Mesenchymal stem cell (in vitro differentiated cells and primary cell): Measurements from ENCODE around the gene ALAS2.
"Not testable (repeated sequence)": the region's sequence is repeated elsewhere in the genome, so short reads cannot be mapped to it uniquely, and the experiment has no call there.

Experiments
- DNase-seq: peaks from one replicate; pipeline ENCODE4 v3.0.0-alpha.2; 2013
- H2AFZ ChIP-seq: one replicate; pipeline ENCODE4 v1.6.1; 2013; ENCODE audit warnings: low read depth, mild to moderate bottlenecking, control low read depth, inconsistent platforms, low read length, moderate library complexity
- H2AK5ac ChIP-seq: 2 replicates; pipeline ENCODE4 v1.6.1; 2013; ENCODE audit warnings: low read length, moderate library complexity, mild to moderate bottlenecking, inconsistent platforms; ENCODE audit not compliant: severe bottlenecking
- H2BK120ac ChIP-seq: one replicate; pipeline ENCODE4 v1.6.1; 2013; ENCODE audit warnings: low read depth, mild to moderate bottlenecking, inconsistent platforms, low read length, moderate library complexity
- H2BK12ac ChIP-seq, 2 experiments: one replicate each; pipeline ENCODE4 v1.6.1; 2013; ENCODE audit warnings: inconsistent platforms in 2 of 2, low read length in 2 of 2, mild to moderate bottlenecking in 2 of 2, moderate library complexity in 2 of 2, control low read depth in 1 of 2
- H2BK15ac ChIP-seq: one replicate; pipeline ENCODE4 v1.6.1; 2013; ENCODE audit warnings: mild to moderate bottlenecking, low read depth, inconsistent platforms; ENCODE audit not compliant: poor library complexity, severe bottlenecking
- H2BK5ac ChIP-seq: 2 replicates; pipeline ENCODE4 v1.6.1; 2013; ENCODE audit warnings: low read depth, mild to moderate bottlenecking, low read length, control low read depth, inconsistent platforms; ENCODE audit not compliant: poor library complexity, severe bottlenecking
- H3K14ac ChIP-seq, 2 experiments: one replicate each; pipeline ENCODE4 v1.6.1; 2013; ENCODE audit warnings: inconsistent platforms in 2 of 2, low read length in 2 of 2, control low read depth in 1 of 2, mild to moderate bottlenecking in 1 of 2, moderate library complexity in 1 of 2
- H3K18ac ChIP-seq, 2 experiments: one replicate each; pipeline ENCODE4 v1.6.1; 2013; ENCODE audit warnings: inconsistent platforms in 2 of 2, low read length in 2 of 2, control low read depth in 1 of 2, low read depth in 1 of 2, mild to moderate bottlenecking in 1 of 2
- H3K23ac ChIP-seq, 2 experiments: one replicate each; pipeline ENCODE4 v1.6.1; 2013; ENCODE audit warnings: inconsistent platforms in 2 of 2, low read length in 2 of 2, mild to moderate bottlenecking in 2 of 2, moderate library complexity in 2 of 2, control low read depth in 1 of 2
- H3K27ac ChIP-seq: 2 replicates; pipeline ENCODE4 v1.5.1; 2013; ENCODE audit warnings: mild to moderate bottlenecking, moderate library complexity, low read length, control low read depth, inconsistent platforms; ENCODE audit not compliant: poor library complexity, severe bottlenecking
- H3K27me3 ChIP-seq, 2 experiments: 2 replicates each; pipeline versions ENCODE4 v1.6.1 to v1.7.0; 2013; ENCODE audit warnings: low read length in 2 of 2, mild to moderate bottlenecking in 2 of 2, moderate library complexity in 2 of 2, control low read depth in 1 of 2, inconsistent platforms in 1 of 2; ENCODE audit not compliant: control insufficient read depth in 1 of 2, insufficient read depth in 1 of 2
- H3K36me3 ChIP-seq, 2 experiments: 2 replicates each; pipeline versions ENCODE4 v1.6.1 to v1.7.0; 2013; ENCODE audit warnings: low read length in 2 of 2, control low read depth in 1 of 2, inconsistent platforms in 1 of 2, low read depth in 1 of 2, mild to moderate bottlenecking in 1 of 2; ENCODE audit not compliant: insufficient read depth in 2 of 2, control insufficient read depth in 1 of 2
- H3K4ac ChIP-seq, 2 experiments: one replicate each; pipeline ENCODE4 v1.6.1; 2013; ENCODE audit warnings: inconsistent platforms in 2 of 2, low read length in 2 of 2, mild to moderate bottlenecking in 2 of 2, moderate library complexity in 2 of 2, control low read depth in 1 of 2, low read depth in 1 of 2
- H3K4me1 ChIP-seq: 2 replicates; pipeline ENCODE4 v1.6.1; 2013; ENCODE audit warnings: low read depth, low read length, control low read depth; ENCODE audit not compliant: control insufficient read depth, insufficient read depth
- H3K4me2 ChIP-seq: 2 replicates; pipeline ENCODE4 v1.6.1; 2013; ENCODE audit warnings: low read length, mild to moderate bottlenecking, inconsistent platforms; ENCODE audit not compliant: poor library complexity, severe bottlenecking
- H3K4me3 ChIP-seq, 2 experiments: 2 replicates each; pipeline versions ENCODE4 v1.5.1 to v1.7.0; 2013; ENCODE audit warnings: low read length in 2 of 2, mild to moderate bottlenecking in 2 of 2, control low read depth in 1 of 2, low read depth in 1 of 2; ENCODE audit not compliant: insufficient read depth in 1 of 2
- H3K79me1 ChIP-seq: replicated peaks from 2 replicates; pipeline ENCODE4 v1.6.1; 2013; ENCODE audit warnings: mild to moderate bottlenecking, control low read depth, low read length, inconsistent platforms; ENCODE audit not compliant: poor library complexity, severe bottlenecking
- H3K9ac ChIP-seq: 2 replicates; pipeline ENCODE4 v1.7.0; 2013; ENCODE audit warnings: mild to moderate bottlenecking, low read length, moderate library complexity
- H3K9me3 ChIP-seq: 2 replicates; pipeline ENCODE4 v1.7.0; 2013; ENCODE audit warnings: mild to moderate bottlenecking, low read length; ENCODE audit not compliant: control insufficient read depth
- H4K8ac ChIP-seq: one replicate; pipeline ENCODE4 v1.6.1; 2013; ENCODE audit warnings: inconsistent platforms, mild to moderate bottlenecking, low read length, moderate library complexity
- H4K91ac ChIP-seq: one replicate; pipeline ENCODE4 v1.6.1; 2013; ENCODE audit warnings: mild to moderate bottlenecking, low read length, inconsistent platforms
- WGBS: methylation state at CpG from one replicate; pipeline ENCODE4 v1.1.7; 2013; ENCODE audit warnings: mixed read lengths; 5-methylcytosine and 5-hydroxymethylcytosine counted together

ALAS2 gene

GRCh38 chrX:54983306-54983705 is 47.5 kb downstream of the ALAS2 start:
- not testable (repeated sequence) for H3K27me3 ChIP-seq, H2BK15ac ChIP-seq, H3K9ac ChIP-seq, H2BK120ac ChIP-seq, H4K91ac ChIP-seq, H3K4me3 ChIP-seq, H2AK5ac ChIP-seq, H3K4ac ChIP-seq, H3K4me2 ChIP-seq, H3K79me1 ChIP-seq, H2BK5ac ChIP-seq, H2BK12ac ChIP-seq, H2AFZ ChIP-seq, H3K27ac ChIP-seq, H3K36me3 ChIP-seq, H3K23ac ChIP-seq, H3K18ac ChIP-seq, H3K4me1 ChIP-seq, H3K9me3 ChIP-seq, DNase-seq, H3K14ac ChIP-seq, H4K8ac ChIP-seq
- no CpG with 5 or more reads among the region's 2 CpGs for WGBS

DNA sequence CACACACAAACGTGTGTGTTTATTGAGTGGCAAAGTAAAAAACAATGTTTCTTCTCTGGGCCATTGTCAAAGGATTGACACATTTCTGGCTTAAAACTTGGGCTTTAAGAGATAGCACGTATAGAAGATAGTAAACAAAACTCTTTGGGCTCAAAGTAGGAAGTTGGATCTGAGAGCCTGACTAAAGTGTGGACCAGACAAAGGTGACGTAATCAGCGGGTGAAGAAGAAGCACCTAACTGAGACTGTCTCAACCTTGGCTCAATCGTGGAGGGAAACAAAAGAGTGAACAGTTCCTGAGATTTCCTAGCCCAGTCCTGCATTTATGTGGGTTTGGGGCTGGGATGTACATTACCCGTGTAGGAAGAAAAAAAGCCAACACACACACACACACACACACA is 50.4 kb downstream of the ALAS2 start:
- H2BK15ac ChIP-seq = no peak overlapping the region
- H3K9me3 ChIP-seq = peaks cover 5% of the 10 kb centered on the region
- no peak overlapping the region for H3K18ac ChIP-seq
- 84% methylated on average over 3 of the region's 6 CpGs for WGBS
- H3K14ac ChIP-seq = no peak overlapping the region
- H3K79me1 ChIP-seq = no peaks in the 10 kb centered on the region
- H2AK5ac ChIP-seq = no peak overlapping the region
- peaks cover 0 to 4% of the 10 kb centered on the region in 2 experiments for H3K27me3 ChIP-seq
- no peak for DNase-seq
- no peak overlapping the region for H3K4ac ChIP-seq
- H3K36me3 ChIP-seq = no peaks in the 10 kb centered on the region
- no peak overlapping the region for H4K8ac ChIP-seq
- H2BK5ac ChIP-seq = no peak overlapping the region
- no peak overlapping the region for H3K4me3 ChIP-seq
- H4K91ac ChIP-seq = no peak overlapping the region
- no peak overlapping the region for H3K27ac ChIP-seq
- no peak overlapping the region for H2BK120ac ChIP-seq
- no peak overlapping the region for H2BK12ac ChIP-seq
- no peaks in the 10 kb centered on the region for H3K4me1 ChIP-seq
- H3K23ac ChIP-seq = no peak overlapping the region
- H2AFZ ChIP-seq = no peak overlapping the region
- no peak overlapping the region for H3K4me2 ChIP-seq
- H3K9ac ChIP-seq = no peak overlapping the region

GRCh38 chrX:54979432-54979831 is 51.3 kb downstream of the ALAS2 start:
- H3K9me3 ChIP-seq = peaks cover 5% of the 10 kb centered on the region
- H3K27ac ChIP-seq = no peak overlapping the region

GRCh38 chrX:54978448-54978847 is 52.3 kb downstream of the ALAS2 start:
- Histone ChIP-seq H4K91ac (no peak overlapping the region), H2BK15ac (no peak overlapping the region), H3K27me3 (peaks cover 0 to 4% of the 10 kb centered on the region in 2 experiments), H3K4me2 (no peak overlapping the region), H3K79me1 (no peaks in the 10 kb centered on the region), H2BK5ac (no peak overlapping the region), H3K4ac (no peak overlapping the region), H2BK12ac (no peak overlapping the region), H3K4me1 (no peaks in the 10 kb centered on the region), H4K8ac (no peak overlapping the region), H3K9me3 (peaks cover 2% of the 10 kb centered on the region), H3K14ac (no peak overlapping the region), H3K4me3 (no peak overlapping the region), H3K9ac (no peak overlapping the region), H2BK120ac (no peak overlapping the region), H2AK5ac (no peak overlapping the region), H2AFZ (no peak overlapping the region), H3K27ac (no peak overlapping the region), H3K18ac (no peak overlapping the region), H3K36me3 (no peaks in the 10 kb centered on the region), H3K23ac (no peak overlapping the region)
- no peak for DNase-seq

More at GRCh38 chrX:54979432-54979831, 51.3 kb downstream of the ALAS2 start:
- Histone ChIP-seq H2BK5ac (no peak overlapping the region), H3K4me2 (no peak overlapping the region), H2BK120ac (no peak overlapping the region), H2BK15ac (no peak overlapping the region), H2BK12ac (no peak overlapping the region), H3K4ac (no peak overlapping the region), H4K91ac (no peak overlapping the region), H3K23ac (no peak overlapping the region), H3K4me3 (no peak overlapping the region), H3K14ac (no peak overlapping the region), H4K8ac (no peak overlapping the region), H3K4me1 (no peaks in the 10 kb centered on the region), H3K36me3 (no peaks in the 10 kb centered on the region), H3K27me3 (peaks cover 0 to 4% of the 10 kb centered on the region in 2 experiments), H3K18ac (no peak overlapping the region), H2AK5ac (no peak overlapping the region), H3K79me1 (no peaks in the 10 kb centered on the region), H3K9ac (no peak overlapping the region), H2AFZ (no peak overlapping the region)
- DNase-seq = no peak
